CD4-positive, alpha-beta T cell (primary cell): ENCODE results near the gene SDC3. TPM values are rescaled to one million over a fixed set of nuclear protein-coding genes. Genes with fewer than 3 reads are reported as not detected.

Experiments
- ATAC-seq: fragments of 200-7000 bp; cut with Tn5 transposase; one replicate; pipeline ENCODE4 v1.10.0; 2022; ENCODE audit warnings: mild to moderate bottlenecking; ENCODE audit not compliant: poor library complexity
- CTCF ChIA-PET: fragments of 350-600 bp; sonication (Branson Sonifier 250); formaldehyde crosslinking; loops from one replicate; lab custom pipeline; 2021; ENCODE audit warnings: antibody characterized with exemption, inconsistent platforms; lab: Charles Lee
- POLR2A ChIA-PET: fragments of 350-600 bp; sonication (Branson Sonifier 250); formaldehyde crosslinking; loops from one replicate; lab custom pipeline; 2021; ENCODE audit warnings: antibody characterized with exemption, inconsistent platforms; lab: Charles Lee
- DNase-seq, 14 experiments: peaks; one replicate each; pipeline ENCODE4 v3.0.0-alpha.2; 2013 to 2020; ENCODE audit warnings: mixed read lengths in 2 of 14
- H3K27ac ChIP-seq, 2 donors: one replicate each; pipeline versions ENCODE4 v1.5.1 to v1.7.0; 2013; ENCODE audit warnings: low read length in 2 of 2, low read depth in 1 of 2, mild to moderate bottlenecking in 1 of 2
- H3K27me3 ChIP-seq, 2 experiments: 1 replicate in 1 of 2; 2 replicates in 1 of 2; pipeline versions ENCODE4 v1.6.1 to v1.7.0; 2013; ENCODE audit warnings: low read length in 2 of 2, control low read depth in 1 of 2, mild to moderate bottlenecking in 1 of 2, moderate library complexity in 1 of 2; ENCODE audit not compliant: insufficient read depth in 2 of 2, control insufficient read depth in 1 of 2
- H3K36me3 ChIP-seq: one replicate; pipeline ENCODE4 v1.6.1; 2013; ENCODE audit warnings: low read length, control low read depth; ENCODE audit not compliant: insufficient read depth
- H3K4me1 ChIP-seq: one replicate; pipeline ENCODE4 v1.6.1; 2013; ENCODE audit warnings: low read length, control low read depth; ENCODE audit not compliant: insufficient read depth
- H3K4me3 ChIP-seq: one replicate; pipeline ENCODE4 v1.5.1; 2013; ENCODE audit warnings: mild to moderate bottlenecking, low read length, moderate library complexity
- H3K9me3 ChIP-seq, 2 experiments: 1 replicate in 1 of 2; 2 replicates in 1 of 2; pipeline versions ENCODE4 v1.6.1 to v1.7.0; 2013; ENCODE audit warnings: low read length in 2 of 2, mild to moderate bottlenecking in 2 of 2, control low read depth in 1 of 2, moderate library complexity in 1 of 2; ENCODE audit not compliant: control insufficient read depth in 1 of 2, insufficient read depth in 1 of 2
- H3K27ac Mint-ChIP-seq: one replicate; pipeline ENCODE4 v1.8.0; 2020; ENCODE audit warnings: mixed read lengths
- H3K27me3 Mint-ChIP-seq: one replicate; pipeline ENCODE4 v1.8.0; 2021; ENCODE audit warnings: mixed read lengths
- H3K36me3 Mint-ChIP-seq: one replicate; pipeline ENCODE4 v1.8.0; 2021; ENCODE audit warnings: low read depth, mixed read lengths
- H3K4me1 Mint-ChIP-seq: one replicate; pipeline ENCODE4 v1.8.0; 2021; ENCODE audit warnings: low read depth, mixed read lengths
- H3K4me3 Mint-ChIP-seq: one replicate; pipeline ENCODE4 v1.8.0; 2020; ENCODE audit warnings: mild to moderate bottlenecking, mixed read lengths
- H3K9me3 Mint-ChIP-seq: one replicate; pipeline ENCODE4 v1.8.0; 2020; ENCODE audit warnings: mixed read lengths
- intact Hi-C, 2 experiments: fragments of 100-400 bp; cut with DNase I in 1 of 2; cut with micrococcal nuclease in 1 of 2; formaldehyde crosslinking; loops; one replicate each; pipeline versions ENCODE4 v1.15.1 to v1.9.0; 2023 to 2025; cut with DNase I, micrococcal nuclease
- total RNA-seq, 174 experiments: library from RNA in 2 of 174; stranded (reverse) in 2 of 174; gene quantifications; one replicate each; pipeline ENCODE4 v1.2.3 and lab custom pipeline; 2021 to 2026
- TF ChIP-seq, protein P1 (sequence below): fragments of 200-600 bp; IDR thresholded peaks from one replicate; pipeline ENCODE4 v1.8.0; 2022; ENCODE audit warnings: antibody characterized with exemption, mild to moderate bottlenecking

Gene SDC3
- total RNA-seq, 2 experiments from 2014 or later: 0.14 TPM; not detected in 1

DNA sequence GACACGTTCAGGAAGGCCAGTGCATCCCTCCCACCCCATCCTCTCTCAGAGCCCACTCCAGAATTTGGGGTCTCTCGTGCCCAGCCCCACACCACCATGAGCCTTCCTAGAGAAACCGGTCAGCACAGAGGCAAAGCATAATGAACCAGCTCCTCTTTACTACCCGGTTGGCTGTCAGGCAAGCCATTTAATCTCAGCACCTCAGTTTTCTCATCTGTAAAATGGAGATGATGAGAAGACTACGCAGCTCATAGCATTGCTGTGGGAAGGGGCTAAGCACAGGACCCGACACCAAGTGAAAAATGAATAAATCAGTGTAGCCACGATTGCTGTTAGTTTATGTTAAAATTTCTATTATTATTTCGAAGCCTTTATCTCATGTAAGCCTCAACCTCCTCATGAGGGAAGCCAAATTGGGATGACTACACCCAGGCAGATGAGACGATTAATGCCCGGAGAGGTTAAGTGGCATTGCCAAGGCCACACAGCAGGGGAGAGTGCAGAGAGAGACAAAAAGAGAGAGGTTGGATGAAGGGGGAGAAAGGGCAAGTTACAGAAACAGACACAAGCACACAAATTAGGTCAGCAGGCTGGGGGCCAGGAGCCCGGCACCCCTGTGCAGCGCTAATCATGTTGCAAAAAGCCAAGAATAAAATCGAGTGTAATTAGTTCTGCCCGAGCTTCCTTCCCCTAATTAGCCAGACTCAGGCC lies 25.7 kb downstream of the SDC3 start:
- ChIA-PET CTCF (no interaction called here), POLR2A (no interaction called here)
- Histone ChIP-seq H3K9me3 (no peaks in the 10 kb centered on the region), H3K4me1 (no peaks in the 10 kb centered on the region), H3K36me3 (no peaks in the 10 kb centered on the region), H3K27me3 (peaks cover 4 to 8% of the 10 kb centered on the region in 2 experiments), H3K27ac (no peak overlapping the region), H3K4me3 (no peak overlapping the region)
- Mint-ChIP-seq H3K4me1 (no peaks in the 10 kb centered on the region), H3K27me3 (peaks cover 31% of the 10 kb centered on the region), H3K4me3 (no peak overlapping the region), H3K27ac (no peak overlapping the region), H3K9me3 (no peaks in the 10 kb centered on the region), H3K36me3 (no peaks in the 10 kb centered on the region)
- DNase-seq: no peak
- ATAC-seq: no peak
- TF ChIP-seq, protein P1, sequence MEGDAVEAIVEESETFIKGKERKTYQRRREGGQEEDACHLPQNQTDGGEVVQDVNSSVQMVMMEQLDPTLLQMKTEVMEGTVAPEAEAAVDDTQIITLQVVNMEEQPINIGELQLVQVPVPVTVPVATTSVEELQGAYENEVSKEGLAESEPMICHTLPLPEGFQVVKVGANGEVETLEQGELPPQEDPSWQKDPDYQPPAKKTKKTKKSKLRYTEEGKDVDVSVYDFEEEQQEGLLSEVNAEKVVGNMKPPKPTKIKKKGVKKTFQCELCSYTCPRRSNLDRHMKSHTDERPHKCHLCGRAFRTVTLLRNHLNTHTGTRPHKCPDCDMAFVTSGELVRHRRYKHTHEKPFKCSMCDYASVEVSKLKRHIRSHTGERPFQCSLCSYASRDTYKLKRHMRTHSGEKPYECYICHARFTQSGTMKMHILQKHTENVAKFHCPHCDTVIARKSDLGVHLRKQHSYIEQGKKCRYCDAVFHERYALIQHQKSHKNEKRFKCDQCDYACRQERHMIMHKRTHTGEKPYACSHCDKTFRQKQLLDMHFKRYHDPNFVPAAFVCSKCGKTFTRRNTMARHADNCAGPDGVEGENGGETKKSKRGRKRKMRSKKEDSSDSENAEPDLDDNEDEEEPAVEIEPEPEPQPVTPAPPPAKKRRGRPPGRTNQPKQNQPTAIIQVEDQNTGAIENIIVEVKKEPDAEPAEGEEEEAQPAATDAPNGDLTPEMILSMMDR: no peak
- intact Hi-C loops: no loop called here

DNA sequence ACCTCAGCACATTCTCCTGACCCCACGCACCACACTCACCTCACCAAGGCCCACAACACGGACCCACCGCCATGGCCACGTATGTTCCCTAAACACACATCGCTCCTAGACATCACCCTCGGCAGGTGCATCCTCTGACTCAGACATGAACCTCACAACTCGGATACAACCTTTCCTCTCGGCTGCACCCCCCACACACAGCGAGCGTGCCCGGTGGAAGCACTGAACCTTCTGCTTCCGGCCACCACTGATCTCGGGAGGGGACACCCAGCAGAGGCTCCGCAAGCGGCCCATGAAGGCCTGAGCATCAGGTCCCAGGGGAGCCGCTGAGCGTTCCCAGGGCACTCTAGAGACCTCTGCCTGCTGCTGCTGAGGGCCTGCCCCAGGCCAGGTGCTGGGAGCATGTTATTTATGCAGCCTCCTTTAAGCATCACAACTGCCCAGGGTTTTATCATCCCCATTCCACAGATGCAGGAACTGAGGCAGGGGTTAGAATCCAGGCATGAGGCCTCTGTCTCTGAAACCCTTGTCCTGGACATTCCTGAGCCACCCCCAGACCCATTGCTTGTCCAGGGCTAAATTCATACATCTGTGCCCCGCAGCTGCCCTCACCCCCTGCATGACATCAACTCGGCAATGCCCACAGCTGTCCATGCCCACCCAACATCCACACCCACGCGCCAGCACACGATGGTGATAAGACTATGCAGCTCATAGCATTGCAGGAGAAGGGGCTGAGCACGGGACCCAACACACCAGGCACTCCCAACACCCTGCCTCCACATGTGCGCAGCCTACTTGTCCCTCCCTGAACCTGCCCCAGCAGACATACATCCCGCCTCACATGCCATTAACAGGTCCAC lies 27.0 kb downstream of the SDC3 start:
- ChIA-PET POLR2A (no interaction called here), CTCF (no interaction called here)
- no peaks in the 10 kb centered on the region for H3K4me1 ChIP-seq
- H3K36me3 ChIP-seq: no peaks in the 10 kb centered on the region
- H3K27ac Mint-ChIP-seq: no peak overlapping the region
- H3K36me3 Mint-ChIP-seq: no peaks in the 10 kb centered on the region
- no peaks in the 10 kb centered on the region for H3K4me1 Mint-ChIP-seq
- no peak overlapping the region for H3K4me3 ChIP-seq
- DNase-seq (no peak), ATAC-seq (no peak)
- H3K9me3 Mint-ChIP-seq: no peaks in the 10 kb centered on the region
- H3K4me3 Mint-ChIP-seq: no peak overlapping the region
- no peak overlapping the region for H3K27ac ChIP-seq
- H3K9me3 ChIP-seq: no peaks in the 10 kb centered on the region
- peaks cover 37% of the 10 kb centered on the region for H3K27me3 Mint-ChIP-seq
- H3K27me3 ChIP-seq: peaks cover 2 to 12% of the 10 kb centered on the region in 2 experiments
- intact Hi-C loops: no loop called here
- TF ChIP-seq, protein P1: no peak

DNA sequence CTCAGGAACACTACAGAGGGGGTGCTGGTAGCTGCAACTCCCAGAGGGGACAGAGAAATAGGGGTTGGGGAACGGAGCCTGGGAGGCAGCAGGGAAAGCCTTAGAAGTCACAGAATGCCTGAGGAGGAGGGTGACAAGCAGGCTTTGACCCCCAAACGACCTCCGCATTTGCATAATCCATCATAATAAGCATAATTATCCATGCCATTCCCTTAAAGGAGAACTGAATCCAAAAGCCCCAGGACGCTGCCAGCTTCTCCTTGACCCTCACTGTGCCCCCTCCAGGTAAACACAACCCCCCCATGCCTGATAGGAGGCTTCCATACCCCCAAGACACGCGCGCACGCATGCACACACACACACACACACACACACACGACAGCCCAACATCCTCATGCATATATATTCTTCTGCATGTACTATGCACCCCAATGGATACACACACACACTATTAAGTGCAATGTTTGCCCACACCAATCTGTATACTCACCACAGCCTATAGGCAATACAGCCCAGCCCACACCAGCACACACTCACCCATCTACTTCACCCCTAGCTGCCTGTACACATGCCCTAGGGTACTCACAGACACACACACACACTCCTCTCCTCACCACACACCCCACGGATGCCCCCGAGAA lies 27.8 kb downstream of the SDC3 start:
- Histone ChIP-seq H3K9me3 (no peaks in the 10 kb centered on the region), H3K27ac (no peak overlapping the region), H3K4me1 (no peaks in the 10 kb centered on the region), H3K36me3 (no peaks in the 10 kb centered on the region), H3K27me3 (peaks cover 0 to 14% of the 10 kb centered on the region in 2 experiments), H3K4me3 (no peak overlapping the region)
- ChIA-PET CTCF (no interaction called here), POLR2A (no interaction called here)
- TF ChIP-seq, protein P1: no peak
- Mint-ChIP-seq H3K27me3 (peaks cover 42% of the 10 kb centered on the region), H3K27ac (no peak overlapping the region), H3K9me3 (no peaks in the 10 kb centered on the region), H3K36me3 (no peaks in the 10 kb centered on the region), H3K4me3 (no peak overlapping the region), H3K4me1 (no peaks in the 10 kb centered on the region)
- DNase-seq: no peak
- no peak for ATAC-seq
- intact Hi-C loops: no loop called here
